HG03575 (cell line): ENCODE results near the gene ELL.

Experiments
- ATAC-seq: cut with Tn5 transposase; IDR thresholded peaks from one replicate; pipeline ENCODE4 v1.9.1; 2021; ENCODE audit not compliant: unreplicated experiment, insufficient number of reproducible peaks, low FRiP score; ENCODE audit errors: extremely low read depth

The ELL gene

GRCh38 chr19:18494267-18494607 lies 27.6 kb downstream of the ELL start:
- no peak for ATAC-seq

- ATAC-seq = no peak
These were observed 28.2 kb downstream of the ELL start for GRCh38 chr19:18493440-18494266.

- no peak for ATAC-seq
These were observed 29.6 kb downstream of the ELL start for GRCh38 chr19:18491995-18492953.

GRCh38 chr19:18490728-18491127 lies 31.1 kb downstream of the ELL start:
- no peak for ATAC-seq

GRCh38 chr19:18489627-18490184 lies 32.2 kb downstream of the ELL start:
- ATAC-seq = no peak

GRCh38 chr19:18488838-18489626 lies 32.8 kb downstream of the ELL start:
- no peak for ATAC-seq

GRCh38 chr19:18488403-18488723 lies 33.5 kb downstream of the ELL start:
- ATAC-seq = no peak

- no peak for ATAC-seq
These were observed 34.1 kb downstream of the ELL start for GRCh38 chr19:18487576-18488402.

- ATAC-seq = no peak
These were observed 35.1 kb downstream of the ELL start for GRCh38 chr19:18486746-18487145.

- ATAC-seq = no peak
These were observed 36.9 kb downstream of the ELL start for GRCh38 chr19:18484992-18485391.

- ATAC-seq = no peak
These were observed 38.6 kb downstream of the ELL start for GRCh38 chr19:18483119-18483890.

GRCh38 chr19:18481505-18482222 lies 40.2 kb downstream of the ELL start:
- ATAC-seq = no peak

- no peak for ATAC-seq
These were observed 41.7 kb downstream of the ELL start for GRCh38 chr19:18480006-18480691.

- ATAC-seq = no peak
These were observed 43.1 kb downstream of the ELL start for GRCh38 chr19:18478545-18479311.

GRCh38 chr19:18477974-18478373 lies 43.9 kb downstream of the ELL start:
- no peak for ATAC-seq
